Endothelial cell (in vitro differentiated cells): ENCODE data around the gene RERG. TPM values are rescaled to one million over a fixed set of nuclear protein-coding genes. Genes with fewer than 3 reads are reported as not detected.

Experiments used
- DNase-seq: peaks from one replicate; pipeline ENCODE4 v3.0.0; 2021; ENCODE audit warnings: low spot score
- H3K27ac Mint-ChIP-seq: one replicate; pipeline ENCODE4 v1.8.0; 2021; ENCODE audit warnings: mixed read lengths, inconsistent platforms; ENCODE audit not compliant: unreplicated experiment
- H3K27me3 Mint-ChIP-seq: one replicate; pipeline ENCODE4 v1.8.0; 2021; ENCODE audit warnings: mild to moderate bottlenecking, moderate library complexity, mixed read lengths, inconsistent platforms; ENCODE audit not compliant: unreplicated experiment
- H3K36me3 Mint-ChIP-seq: one replicate; pipeline ENCODE4 v1.8.0; 2021; ENCODE audit warnings: mild to moderate bottlenecking, low read depth, mixed read lengths, inconsistent platforms; ENCODE audit not compliant: unreplicated experiment
- H3K4me1 Mint-ChIP-seq: one replicate; pipeline ENCODE4 v1.8.0; 2021; ENCODE audit warnings: mild to moderate bottlenecking, mixed read lengths, inconsistent platforms; ENCODE audit not compliant: unreplicated experiment
- H3K4me3 Mint-ChIP-seq: one replicate; pipeline ENCODE4 v1.8.0; 2021; ENCODE audit warnings: mild to moderate bottlenecking, mixed read lengths, inconsistent platforms; ENCODE audit not compliant: unreplicated experiment
- H3K9me3 Mint-ChIP-seq: one replicate; pipeline ENCODE4 v1.8.0; 2021; ENCODE audit warnings: mixed read lengths, inconsistent platforms; ENCODE audit not compliant: unreplicated experiment
- total RNA-seq: library from RNA; stranded (reverse); fragmentation: NEBNext Ultra II Directional; extraction: Animal tissue kit (Norgen Biotek cat#: 25700); gene quantifications from one replicate; pipeline ENCODE4 v1.2.1, GENCODE V29; 2021; ENCODE audit not compliant: unreplicated experiment
- TF ChIP-seq, protein P1 (sequence below): fragments of 200-600 bp; sonication (generic); IDR thresholded peaks from one replicate; pipeline ENCODE4 v1.5.0; 2021; ENCODE audit warnings: antibody characterized with exemption; ENCODE audit not compliant: unreplicated experiment

Gene RERG
- total RNA-seq, 1 donor from 2014 or later: 2.5 TPM

DNA sequence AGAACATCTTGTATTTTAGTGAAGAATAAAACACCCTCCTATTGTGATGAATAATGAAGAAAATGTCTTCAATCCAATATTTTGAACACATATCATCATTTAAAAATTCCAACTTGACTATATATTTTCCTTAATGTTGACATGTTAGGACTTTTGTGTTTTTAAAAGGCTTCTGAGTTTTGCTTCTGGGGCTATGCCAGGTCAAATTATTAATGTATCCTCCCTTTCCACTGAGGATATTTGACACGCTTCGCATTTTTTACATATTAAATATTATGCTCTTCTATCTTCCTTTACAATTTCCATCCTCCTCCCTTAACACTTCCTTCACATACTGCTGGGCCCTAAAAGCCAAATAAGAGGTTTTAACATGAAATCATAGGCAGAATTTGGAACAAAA lies 20.6 kb downstream of the RERG start:
- H3K4me1 Mint-ChIP-seq: no peaks in the 10 kb centered on the region
- no peak overlapping the region for H3K27ac Mint-ChIP-seq
- TF ChIP-seq, protein P1, sequence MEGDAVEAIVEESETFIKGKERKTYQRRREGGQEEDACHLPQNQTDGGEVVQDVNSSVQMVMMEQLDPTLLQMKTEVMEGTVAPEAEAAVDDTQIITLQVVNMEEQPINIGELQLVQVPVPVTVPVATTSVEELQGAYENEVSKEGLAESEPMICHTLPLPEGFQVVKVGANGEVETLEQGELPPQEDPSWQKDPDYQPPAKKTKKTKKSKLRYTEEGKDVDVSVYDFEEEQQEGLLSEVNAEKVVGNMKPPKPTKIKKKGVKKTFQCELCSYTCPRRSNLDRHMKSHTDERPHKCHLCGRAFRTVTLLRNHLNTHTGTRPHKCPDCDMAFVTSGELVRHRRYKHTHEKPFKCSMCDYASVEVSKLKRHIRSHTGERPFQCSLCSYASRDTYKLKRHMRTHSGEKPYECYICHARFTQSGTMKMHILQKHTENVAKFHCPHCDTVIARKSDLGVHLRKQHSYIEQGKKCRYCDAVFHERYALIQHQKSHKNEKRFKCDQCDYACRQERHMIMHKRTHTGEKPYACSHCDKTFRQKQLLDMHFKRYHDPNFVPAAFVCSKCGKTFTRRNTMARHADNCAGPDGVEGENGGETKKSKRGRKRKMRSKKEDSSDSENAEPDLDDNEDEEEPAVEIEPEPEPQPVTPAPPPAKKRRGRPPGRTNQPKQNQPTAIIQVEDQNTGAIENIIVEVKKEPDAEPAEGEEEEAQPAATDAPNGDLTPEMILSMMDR: no peak
- no peak for DNase-seq
- no peaks in the 10 kb centered on the region for H3K9me3 Mint-ChIP-seq
- no peaks in the 10 kb centered on the region for H3K27me3 Mint-ChIP-seq
- no peaks in the 10 kb centered on the region for H3K36me3 Mint-ChIP-seq
- H3K4me3 Mint-ChIP-seq: no peak overlapping the region

DNA sequence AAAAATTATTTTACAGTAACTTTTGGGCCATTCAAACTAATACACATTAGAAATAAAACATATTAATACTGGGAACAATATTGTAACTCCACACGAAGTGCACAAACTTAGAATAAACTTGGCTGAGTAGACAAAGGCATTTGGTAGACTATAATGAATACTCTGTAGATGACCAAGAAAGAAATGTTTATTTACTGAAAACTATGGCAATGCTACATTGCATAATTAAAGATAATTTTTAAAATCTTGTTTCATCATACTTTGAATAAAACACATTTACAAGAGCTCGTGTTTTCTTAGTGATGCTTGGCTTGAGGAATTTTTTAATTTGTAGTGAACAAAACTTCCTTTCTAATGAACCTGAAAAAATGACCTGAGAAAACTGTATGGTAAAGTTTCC lies 21.3 kb downstream of the RERG start:
- no peaks in the 10 kb centered on the region for H3K9me3 Mint-ChIP-seq
- TF ChIP-seq, protein P1: no peak
- no peaks in the 10 kb centered on the region for H3K27me3 Mint-ChIP-seq
- no peaks in the 10 kb centered on the region for H3K36me3 Mint-ChIP-seq
- no peak for DNase-seq
- H3K4me1 Mint-ChIP-seq: no peaks in the 10 kb centered on the region
- no peak overlapping the region for H3K4me3 Mint-ChIP-seq
- H3K27ac Mint-ChIP-seq: no peak overlapping the region

DNA sequence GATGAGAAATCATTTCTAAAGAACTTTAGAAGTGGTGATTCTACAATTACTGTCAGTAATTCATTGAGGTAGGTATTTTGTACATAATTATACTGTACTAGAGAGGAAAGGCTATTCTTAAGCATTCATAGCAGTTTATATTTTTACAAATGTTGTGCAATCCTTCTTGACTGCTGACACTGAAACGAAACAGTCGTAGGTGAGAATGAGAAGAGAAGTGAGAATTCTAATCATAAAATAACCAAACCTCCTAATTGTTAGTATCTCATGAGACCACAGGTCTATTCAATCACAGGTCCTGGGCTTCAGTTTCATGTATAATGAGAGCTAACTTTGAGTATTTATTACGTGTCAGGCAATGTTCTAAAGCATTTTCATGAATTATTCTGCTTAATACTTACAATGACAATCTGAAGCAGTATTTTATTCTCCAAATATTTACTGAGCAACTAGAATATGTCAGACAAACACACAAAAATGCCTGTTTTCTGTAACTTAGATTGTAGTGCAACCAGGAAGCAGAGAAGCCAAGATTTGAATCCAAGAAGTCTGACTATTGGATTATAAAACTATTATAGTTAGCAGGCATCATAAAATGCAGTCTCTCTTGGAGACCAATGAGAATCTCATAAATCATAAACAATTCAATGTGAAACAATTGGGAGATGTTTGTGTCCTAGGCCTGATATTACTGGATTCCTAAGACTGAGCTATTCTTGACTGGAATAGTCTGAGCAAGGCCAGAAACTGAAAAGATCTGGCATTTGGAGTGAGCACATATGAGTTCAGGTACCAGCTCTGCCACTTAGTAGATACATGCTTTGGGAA lies 24.3 kb downstream of the RERG start:
- H3K4me1 Mint-ChIP-seq: no peaks in the 10 kb centered on the region

DNA sequence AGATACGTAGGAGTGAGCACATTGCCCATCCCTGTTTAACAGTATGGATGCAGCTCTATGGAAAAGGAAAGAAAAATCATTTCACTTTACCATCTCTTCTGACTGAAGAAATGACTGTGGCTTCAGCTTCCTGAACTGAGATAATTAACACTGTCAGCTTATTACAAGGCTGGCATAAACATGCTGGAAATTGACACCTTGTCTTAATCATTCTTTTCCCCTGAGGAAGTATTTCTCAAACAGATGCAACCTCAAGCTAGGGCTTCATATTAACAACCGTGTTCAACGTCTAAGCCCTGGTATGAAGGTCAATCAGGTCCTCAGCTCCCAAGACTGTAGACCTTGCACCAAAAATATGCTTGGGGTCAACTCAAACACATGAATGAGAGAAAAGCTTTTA lies 25.0 kb downstream of the RERG start:
- no peaks in the 10 kb centered on the region for H3K9me3 Mint-ChIP-seq
- no peak overlapping the region for H3K27ac Mint-ChIP-seq
- no peaks in the 10 kb centered on the region for H3K36me3 Mint-ChIP-seq
- no peak overlapping the region for H3K4me3 Mint-ChIP-seq
- TF ChIP-seq, protein P1: no peak
- no peak for DNase-seq
- H3K4me1 Mint-ChIP-seq: no peaks in the 10 kb centered on the region
- H3K27me3 Mint-ChIP-seq: no peaks in the 10 kb centered on the region

More for the DNA sequence above, 24.3 kb downstream of the RERG start:
- DNase-seq: no peak
- H3K9me3 Mint-ChIP-seq: no peaks in the 10 kb centered on the region
- H3K4me3 Mint-ChIP-seq: no peak overlapping the region
- no peaks in the 10 kb centered on the region for H3K36me3 Mint-ChIP-seq
- no peak overlapping the region for H3K27ac Mint-ChIP-seq
- H3K27me3 Mint-ChIP-seq: no peaks in the 10 kb centered on the region
- TF ChIP-seq, protein P1: no peak
